ENCODE measurements around the gene STAP2. TPM values are rescaled to one million over a fixed set of nuclear protein-coding genes. Genes with fewer than 3 reads are reported as not detected.
A peak's percentile ranks its signal among the peaks of the same experiment; 100 is the strongest.

STAP2 gene
- total RNA-seq, 1 donor from 2014 or later, result 66.2 TPM

- Mint-ChIP-seq H3K36me3 (ENCODE audit: low read depth, unreplicated experiment) (peaks cover 5% of the 10 kb centered on the region), H3K4me1 (ENCODE audit: unreplicated experiment) (peaks cover 21% of the 10 kb centered on the region), H3K4me3 (ENCODE audit: unreplicated experiment) (peak overlapping the region; percentile 11), H3K27me3 (ENCODE audit: unreplicated experiment) (peaks cover 16% of the 10 kb centered on the region), H3K27ac (ENCODE audit: unreplicated experiment) (no peak overlapping the region), H3K9me3 (ENCODE audit: unreplicated experiment) (no peaks in the 10 kb centered on the region)
- DNase-seq (ENCODE audit: low spot score), result no peak
- TF ChIP-seq, protein P1, sequence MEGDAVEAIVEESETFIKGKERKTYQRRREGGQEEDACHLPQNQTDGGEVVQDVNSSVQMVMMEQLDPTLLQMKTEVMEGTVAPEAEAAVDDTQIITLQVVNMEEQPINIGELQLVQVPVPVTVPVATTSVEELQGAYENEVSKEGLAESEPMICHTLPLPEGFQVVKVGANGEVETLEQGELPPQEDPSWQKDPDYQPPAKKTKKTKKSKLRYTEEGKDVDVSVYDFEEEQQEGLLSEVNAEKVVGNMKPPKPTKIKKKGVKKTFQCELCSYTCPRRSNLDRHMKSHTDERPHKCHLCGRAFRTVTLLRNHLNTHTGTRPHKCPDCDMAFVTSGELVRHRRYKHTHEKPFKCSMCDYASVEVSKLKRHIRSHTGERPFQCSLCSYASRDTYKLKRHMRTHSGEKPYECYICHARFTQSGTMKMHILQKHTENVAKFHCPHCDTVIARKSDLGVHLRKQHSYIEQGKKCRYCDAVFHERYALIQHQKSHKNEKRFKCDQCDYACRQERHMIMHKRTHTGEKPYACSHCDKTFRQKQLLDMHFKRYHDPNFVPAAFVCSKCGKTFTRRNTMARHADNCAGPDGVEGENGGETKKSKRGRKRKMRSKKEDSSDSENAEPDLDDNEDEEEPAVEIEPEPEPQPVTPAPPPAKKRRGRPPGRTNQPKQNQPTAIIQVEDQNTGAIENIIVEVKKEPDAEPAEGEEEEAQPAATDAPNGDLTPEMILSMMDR (IDR thresholded peaks at IDR 0.05; ENCODE audit: unreplicated experiment), result no peak
Measured at GRCh38 chr19:4367336-4367723, 28.7 kb upstream of the STAP2 start.

- TF ChIP-seq, protein P1 (IDR thresholded peaks at IDR 0.05; ENCODE audit: unreplicated experiment), result no peak
- Mint-ChIP-seq H3K27ac (ENCODE audit: unreplicated experiment) (no peak overlapping the region), H3K9me3 (ENCODE audit: unreplicated experiment) (no peaks in the 10 kb centered on the region), H3K36me3 (ENCODE audit: low read depth, unreplicated experiment) (peaks cover 9% of the 10 kb centered on the region), H3K27me3 (ENCODE audit: unreplicated experiment) (peaks cover 19% of the 10 kb centered on the region), H3K4me1 (ENCODE audit: unreplicated experiment) (peaks cover 21% of the 10 kb centered on the region), H3K4me3 (ENCODE audit: unreplicated experiment) (no peak overlapping the region)
- no peak for DNase-seq (ENCODE audit: low spot score)
Measured at GRCh38 chr19:4366666-4367335, 28.2 kb upstream of the STAP2 start.

- peaks cover 16% of the 10 kb centered on the region for H3K27me3 Mint-ChIP-seq (ENCODE audit: unreplicated experiment)
- DNase-seq (ENCODE audit: low spot score), result no peak
- no peak overlapping the region for H3K27ac Mint-ChIP-seq (ENCODE audit: unreplicated experiment)
- TF ChIP-seq, protein P1 (IDR thresholded peaks at IDR 0.05; ENCODE audit: unreplicated experiment), result no peak
- H3K36me3 Mint-ChIP-seq (ENCODE audit: low read depth, unreplicated experiment), result peaks cover 8% of the 10 kb centered on the region
- peaks cover 21% of the 10 kb centered on the region for H3K4me1 Mint-ChIP-seq (ENCODE audit: unreplicated experiment)
- no peaks in the 10 kb centered on the region for H3K9me3 Mint-ChIP-seq (ENCODE audit: unreplicated experiment)
- no peak overlapping the region for H3K4me3 Mint-ChIP-seq (ENCODE audit: unreplicated experiment)
Measured at GRCh38 chr19:4365791-4366665, 27.4 kb upstream of the STAP2 start.

GRCh38 chr19:4365341-4365740 is 26.7 kb upstream of the STAP2 start:
- TF ChIP-seq, protein P1 (IDR thresholded peaks at IDR 0.05; ENCODE audit: unreplicated experiment), result no peak
- Mint-ChIP-seq H3K4me1 (ENCODE audit: unreplicated experiment) (peaks cover 17% of the 10 kb centered on the region), H3K36me3 (ENCODE audit: low read depth, unreplicated experiment) (peaks cover 5% of the 10 kb centered on the region), H3K9me3 (ENCODE audit: unreplicated experiment) (no peaks in the 10 kb centered on the region), H3K27ac (ENCODE audit: unreplicated experiment) (no peak overlapping the region), H3K4me3 (ENCODE audit: unreplicated experiment) (no peak overlapping the region), H3K27me3 (ENCODE audit: unreplicated experiment) (peaks cover 14% of the 10 kb centered on the region)
- no peak for DNase-seq (ENCODE audit: low spot score)

Data from endothelial cell (in vitro differentiated cells).